GM19193 (cell line): ENCODE measurements around the gene SPATA31C2.

Experiments
- POLR2A ChIP-seq: IDR thresholded peaks from 4 replicates; pipeline ENCODE4 v1.6.1; 2011; ENCODE audit not compliant: insufficient read depth, insufficient read length; ENCODE audit errors: extremely low read depth

SPATA31C2 gene

GRCh38 chr9:88164850-88165249, 26.6 kb upstream of the SPATA31C2 start:
- no peak for TF ChIP-seq POLR2A

GRCh38 chr9:88161144-88161543, 22.9 kb upstream of the SPATA31C2 start:
- TF ChIP-seq POLR2A: no peak

DNA sequence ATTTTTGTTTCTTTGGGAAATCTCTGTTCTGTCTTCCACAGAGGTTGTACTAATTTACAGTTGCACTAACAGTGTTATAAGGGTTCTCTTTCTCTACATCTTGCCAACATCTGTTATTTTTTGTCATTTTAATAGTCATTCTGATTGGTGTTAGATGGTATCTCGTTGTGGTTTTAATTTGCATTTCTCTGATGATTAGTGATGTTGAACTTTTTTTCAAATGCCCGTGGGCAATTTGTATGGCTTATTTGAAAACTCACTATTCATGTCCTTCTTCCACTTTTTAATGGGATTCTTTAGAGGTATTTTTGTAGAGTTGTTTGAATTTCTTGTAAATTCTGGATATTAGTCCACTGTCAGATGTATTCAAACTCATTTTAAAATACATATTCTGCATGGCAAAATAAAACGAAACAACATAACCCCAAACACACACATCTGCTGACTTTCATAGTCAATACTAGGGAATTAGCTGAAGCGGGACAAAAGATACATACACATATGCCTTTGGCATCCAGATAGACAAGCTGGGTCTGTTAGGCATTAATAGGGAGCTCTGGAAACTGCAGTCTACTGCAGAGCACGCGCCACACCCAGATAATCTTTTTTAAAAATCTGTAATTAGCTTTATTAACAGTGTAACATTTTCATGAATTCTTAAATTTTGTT, 5.8 kb upstream of the SPATA31C2 start:
- no peak for TF ChIP-seq POLR2A

DNA sequence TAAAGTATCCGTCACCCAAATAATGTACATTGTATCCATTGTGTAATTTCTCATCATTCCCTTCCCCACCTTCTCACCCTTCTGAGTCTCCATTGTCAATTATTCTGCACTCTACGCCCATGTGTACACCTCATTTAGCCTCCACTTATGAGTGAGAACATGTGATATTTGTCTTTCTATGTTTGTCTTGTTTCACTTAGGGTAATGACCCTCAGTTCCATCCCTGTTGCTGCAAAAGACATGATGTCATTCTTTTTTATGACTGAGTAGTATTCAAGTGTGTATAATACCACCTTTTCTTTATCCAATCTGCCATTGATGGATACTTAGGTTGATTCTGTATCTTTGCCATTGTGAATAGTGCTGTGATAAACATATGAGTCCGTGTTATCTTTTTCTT, 4.9 kb upstream of the SPATA31C2 start:
- TF ChIP-seq POLR2A: no peak

GRCh38 chr9:88110026-88110425, 28.2 kb downstream of the SPATA31C2 start:
- no peak for TF ChIP-seq POLR2A

DNA sequence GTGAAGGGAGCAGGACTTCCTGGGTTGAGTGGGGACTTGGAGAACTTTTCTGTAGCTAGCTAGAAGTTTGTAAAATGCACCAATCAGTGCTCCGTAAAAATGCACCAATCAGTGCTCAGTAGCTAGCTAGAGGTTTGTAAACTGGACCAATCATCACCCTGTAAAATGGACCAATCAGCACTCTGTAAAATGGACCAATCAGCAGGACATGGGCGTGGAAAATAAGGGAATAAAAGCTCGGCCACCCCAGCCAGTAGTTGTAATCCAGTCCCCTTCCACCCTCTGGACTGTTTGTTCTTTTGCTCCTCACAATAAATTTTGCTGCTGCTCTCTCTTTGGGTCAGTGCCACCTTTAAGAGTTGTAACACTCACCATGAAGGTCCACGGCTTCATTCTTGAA, 29.5 kb downstream of the SPATA31C2 start:
- no peak for TF ChIP-seq POLR2A

DNA sequence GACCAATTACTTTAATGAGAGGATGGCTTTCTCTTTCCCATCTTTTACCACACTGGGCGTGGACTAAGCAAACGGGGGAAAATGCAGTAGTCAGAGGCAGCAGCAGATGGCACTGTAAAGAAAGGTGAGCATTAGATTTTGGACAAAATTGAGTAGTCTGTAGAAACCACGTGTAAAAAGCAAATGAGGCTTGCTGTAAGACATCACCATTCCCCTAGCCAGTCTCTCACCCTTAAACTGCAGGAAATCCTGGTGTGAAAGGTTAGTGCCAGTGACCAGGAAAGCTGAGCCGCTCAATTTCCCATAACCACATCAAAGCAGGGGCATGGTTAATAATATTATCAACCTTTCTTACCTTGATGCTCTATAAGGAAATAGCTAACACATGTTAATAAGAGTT, 31.8 kb downstream of the SPATA31C2 start:
- no peak for TF ChIP-seq POLR2A

- no peak for TF ChIP-seq POLR2A
Measured at GRCh38 chr9:88092797-88093331, 45.4 kb downstream of the SPATA31C2 start.

DNA sequence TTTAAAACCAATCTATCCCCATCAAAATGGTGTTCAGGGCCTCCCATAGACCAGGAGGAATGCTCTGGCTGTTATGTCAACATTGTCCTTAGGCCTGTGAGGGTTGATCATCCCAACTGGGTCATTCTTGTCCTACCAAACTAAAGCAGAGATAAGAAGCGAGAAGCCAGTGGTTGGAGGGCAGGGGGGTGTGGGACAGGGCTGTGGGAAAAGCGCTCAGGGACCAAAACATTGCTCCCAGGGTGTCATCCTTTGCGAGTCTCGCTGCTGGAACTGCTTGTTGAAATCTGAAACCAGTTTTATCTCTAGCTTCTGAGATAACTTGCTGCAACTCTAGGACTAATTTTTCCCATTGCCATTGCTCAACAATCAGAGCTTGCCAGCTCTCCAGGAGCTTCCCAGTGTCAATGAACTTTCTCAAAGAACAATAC, 48.1 kb downstream of the SPATA31C2 start:
- no peak for TF ChIP-seq POLR2A

- TF ChIP-seq POLR2A: no peak
Measured at GRCh38 chr9:88087906-88088305, 50.4 kb downstream of the SPATA31C2 start.

- TF ChIP-seq POLR2A: no peak
Measured at GRCh38 chr9:88085476-88085875, 52.8 kb downstream of the SPATA31C2 start.

GRCh38 chr9:88084357-88085183, 53.7 kb downstream of the SPATA31C2 start:
- TF ChIP-seq POLR2A: no peak
